GM19043 (cell line): ENCODE measurements around the gene SDK1.

Source experiments
- ATAC-seq: cut with Tn5 transposase; IDR thresholded peaks from one replicate; pipeline ENCODE4 v1.9.1; 2021; ENCODE audit warnings: low read depth; ENCODE audit not compliant: unreplicated experiment

The SDK1 gene

DNA sequence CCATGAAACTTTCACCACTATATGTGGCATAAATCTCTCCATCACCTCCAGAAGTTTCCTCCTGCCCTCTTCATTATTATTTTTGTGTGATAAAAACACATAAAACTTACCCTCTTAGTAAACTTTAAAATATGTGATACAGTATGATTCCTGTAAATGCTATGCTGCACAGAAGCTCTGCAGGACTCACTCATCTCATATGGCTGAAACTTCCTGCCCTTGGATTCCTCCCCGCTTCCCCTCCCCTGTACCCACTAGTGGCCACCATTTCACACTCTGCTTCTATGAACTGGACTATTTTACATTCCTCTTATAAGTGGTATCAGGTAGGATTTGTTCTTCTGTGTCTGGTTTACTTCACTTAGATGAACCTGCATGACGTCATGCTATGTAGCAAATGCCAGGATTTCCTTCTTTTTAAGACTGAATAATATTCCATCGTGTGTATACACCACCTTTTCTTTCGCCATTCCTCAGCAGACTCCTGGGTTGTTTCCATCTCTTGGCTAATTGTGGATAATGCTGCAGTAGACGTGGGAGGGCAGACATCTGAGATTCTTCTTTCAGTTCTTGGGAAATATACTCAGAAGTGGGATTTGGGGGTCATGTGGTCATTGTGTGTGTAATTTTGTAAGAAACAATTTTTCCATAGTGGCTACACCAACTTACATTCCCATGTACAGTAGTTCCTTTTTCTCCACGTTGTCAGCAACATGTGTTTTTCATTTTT, 335.2 kb downstream of the SDK1 start:
- ATAC-seq: no peak

DNA sequence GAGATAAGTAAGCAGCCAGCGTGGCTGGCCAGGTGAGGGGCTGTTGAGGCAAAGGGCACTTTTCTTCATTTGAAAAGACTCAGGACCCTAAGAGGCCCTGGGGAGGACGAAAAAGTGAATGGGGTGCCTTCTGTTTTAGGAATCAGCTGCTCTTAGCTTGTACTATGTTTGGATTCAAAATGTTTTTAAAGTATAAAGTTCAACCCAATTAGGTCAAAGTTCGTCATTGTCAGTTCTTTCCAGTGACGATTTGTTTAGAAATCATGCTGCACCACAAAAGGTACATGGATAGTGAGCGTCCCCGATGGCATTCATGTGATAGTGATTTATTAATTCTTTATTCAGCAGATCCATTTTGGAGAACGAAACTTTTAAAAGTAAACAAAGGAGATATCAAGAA, 338.2 kb downstream of the SDK1 start:
- no peak for ATAC-seq

DNA sequence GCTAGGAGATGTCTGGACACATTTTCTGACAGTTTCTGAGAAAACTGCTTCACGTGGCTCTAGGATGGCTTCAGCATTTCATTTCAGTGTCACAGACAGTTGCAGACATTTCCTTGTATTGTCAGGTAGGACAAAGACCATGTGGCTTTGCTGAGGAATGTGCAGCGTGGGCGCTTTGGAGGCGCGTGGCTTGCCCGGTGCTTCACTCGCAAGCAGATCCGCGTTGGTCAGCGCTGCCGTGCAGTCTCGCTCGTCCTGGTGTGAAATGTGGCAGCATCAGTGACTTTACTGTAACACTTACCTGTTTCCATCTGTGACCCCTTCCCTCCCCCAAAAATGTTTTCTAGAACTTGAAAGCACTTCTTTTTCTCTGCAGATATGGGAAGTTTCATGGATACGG, 340.5 kb downstream of the SDK1 start:
- ATAC-seq: no peak

DNA sequence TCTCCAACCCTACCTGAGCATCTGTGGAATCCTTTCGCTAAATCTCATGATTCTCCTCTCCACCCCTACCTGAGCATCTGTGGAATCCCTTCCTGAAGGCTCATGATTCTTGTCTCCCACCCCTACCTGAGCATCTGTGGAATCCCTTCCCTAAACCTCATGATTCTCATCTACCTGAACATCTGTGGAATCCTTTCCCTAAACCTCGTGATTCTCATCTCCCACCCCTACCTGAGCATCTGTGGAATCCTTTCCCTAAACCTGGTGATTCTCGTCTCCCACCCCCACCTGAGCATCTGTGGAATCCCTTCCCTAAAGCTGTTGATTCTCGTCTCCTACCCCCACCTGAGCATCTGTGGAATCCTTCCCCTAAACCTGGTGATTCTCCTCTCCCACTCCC, 342.0 kb downstream of the SDK1 start:
- no peak for ATAC-seq

DNA sequence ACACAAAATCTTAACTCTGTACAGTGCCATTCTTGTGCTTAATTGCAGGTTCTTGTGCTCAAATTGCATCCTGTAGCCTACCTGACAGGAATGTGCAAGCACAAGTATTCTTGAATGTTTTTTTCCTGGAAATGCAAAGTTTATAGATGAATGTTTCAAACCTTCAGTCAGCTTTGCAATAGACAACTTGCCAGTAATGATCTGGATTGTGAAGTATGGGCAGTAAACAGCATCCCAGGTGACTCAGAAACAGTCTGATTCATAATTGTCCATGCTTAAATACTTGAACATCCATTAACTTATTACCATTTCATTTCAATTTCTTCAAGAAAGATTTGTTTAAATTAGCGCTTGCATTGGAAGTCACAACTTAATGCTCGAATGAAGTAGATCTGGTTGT, 347.2 kb downstream of the SDK1 start:
- no peak for ATAC-seq

DNA sequence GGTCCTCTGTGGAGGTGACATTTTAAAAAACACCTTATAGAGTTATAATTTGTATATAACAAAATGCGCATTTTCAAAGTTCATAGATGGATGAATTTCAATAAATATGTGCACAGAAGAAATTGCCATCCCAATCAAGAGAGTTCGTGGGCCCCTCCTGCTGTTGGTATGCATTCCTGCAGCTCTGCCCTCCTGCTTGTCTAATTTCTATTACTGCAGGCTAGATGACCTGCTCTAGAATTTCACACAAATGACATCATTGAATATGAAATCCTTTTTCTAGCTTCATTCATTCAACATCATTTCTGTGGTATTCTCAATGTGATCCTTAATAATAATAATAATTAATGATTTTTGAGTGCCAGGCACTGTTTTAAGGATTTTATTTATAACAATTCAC, 348.2 kb downstream of the SDK1 start:
- ATAC-seq: no peak

DNA sequence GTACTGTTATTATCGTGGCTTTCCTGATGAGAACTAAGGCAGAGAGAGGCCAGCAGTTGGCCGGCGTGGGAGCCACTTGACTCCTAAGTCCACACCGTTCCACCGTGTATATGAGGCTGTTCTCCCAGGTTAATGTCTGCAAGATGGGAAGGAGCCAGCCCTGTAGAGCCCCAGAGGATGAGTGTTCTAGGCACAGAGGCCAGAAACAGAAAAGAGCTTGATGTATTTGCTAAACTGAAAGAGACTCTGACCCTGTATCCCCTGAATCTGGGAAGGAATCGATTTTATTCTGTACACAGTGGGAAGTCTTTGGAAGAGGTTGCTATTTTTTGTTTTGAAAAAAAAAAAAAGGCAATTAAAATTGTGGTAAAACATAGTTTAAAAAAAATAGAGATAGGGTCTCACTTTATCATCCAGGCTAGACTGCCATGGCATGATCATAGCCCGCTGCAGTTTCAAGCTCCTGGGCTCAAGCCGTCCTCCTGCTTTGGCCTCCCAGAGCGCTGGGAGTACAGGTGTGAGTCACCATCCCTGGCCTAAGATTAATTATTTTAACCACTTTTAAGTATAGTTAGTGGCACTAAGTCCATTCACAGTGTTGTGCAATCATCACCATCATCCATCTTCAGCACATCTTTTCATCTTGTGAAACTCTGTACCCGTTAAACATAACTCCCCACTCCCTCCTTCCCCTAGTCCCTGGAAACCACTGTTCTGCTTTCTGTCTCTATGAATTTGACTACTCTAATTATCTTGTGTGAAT, 348.8 kb downstream of the SDK1 start:
- no peak for ATAC-seq

DNA sequence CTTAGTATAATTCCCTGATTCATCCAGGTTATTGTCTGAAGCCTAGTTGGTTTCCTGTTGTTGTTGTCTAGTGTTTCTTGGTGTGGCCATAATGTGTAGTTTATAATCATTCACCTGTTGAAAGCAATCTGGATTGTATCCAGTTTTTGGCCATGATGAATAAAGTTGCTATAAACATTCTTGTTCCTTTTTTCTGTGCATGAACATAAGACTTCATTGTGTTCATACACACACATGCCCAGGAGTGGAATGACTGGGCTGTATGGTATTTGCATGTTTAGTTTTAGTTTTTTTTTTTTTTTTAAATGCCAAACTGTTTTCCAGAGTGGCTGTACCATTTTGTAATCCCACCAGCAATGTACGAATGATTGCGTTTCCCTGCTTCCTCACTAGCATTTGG, 349.8 kb downstream of the SDK1 start:
- no peak for ATAC-seq

DNA sequence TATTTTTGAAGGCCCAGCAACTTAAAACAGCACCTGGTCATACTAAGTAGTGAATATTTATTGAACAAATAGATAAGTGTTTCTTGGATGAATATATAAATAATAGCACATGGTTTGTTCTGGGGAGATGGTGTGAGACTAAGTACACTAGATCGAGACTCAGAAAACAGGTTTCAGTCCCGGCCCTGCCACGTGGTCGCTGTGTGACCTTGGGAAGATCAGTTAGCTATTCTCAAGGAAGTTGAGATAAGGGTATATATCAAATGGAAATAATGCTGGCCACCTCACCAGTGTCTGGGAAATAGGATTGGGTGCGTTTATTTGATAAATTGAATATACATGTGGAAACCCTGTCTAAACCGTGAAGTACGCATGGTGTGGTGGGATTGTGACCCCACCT, 354.6 kb downstream of the SDK1 start:
- ATAC-seq: no peak

DNA sequence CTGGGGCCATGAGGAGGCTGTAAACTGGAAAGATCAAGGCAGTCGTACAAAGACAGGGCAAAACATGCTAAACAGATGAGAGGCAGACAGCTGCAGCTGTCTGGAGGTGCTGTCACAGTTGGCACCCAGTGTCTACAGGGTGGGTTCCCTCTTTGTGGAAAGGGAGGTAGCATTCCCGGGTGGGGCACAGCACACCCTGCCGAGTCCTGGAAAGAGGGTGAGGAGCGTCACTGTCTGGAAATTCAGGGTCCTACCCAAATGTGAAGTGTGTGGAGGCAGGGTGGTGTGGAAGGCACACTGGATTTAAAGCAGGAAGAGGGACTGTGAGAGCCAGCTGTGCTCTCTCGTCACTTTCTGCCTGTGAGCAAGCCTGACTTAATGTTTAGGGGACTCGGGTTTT, 356.2 kb downstream of the SDK1 start:
- ATAC-seq: no peak

DNA sequence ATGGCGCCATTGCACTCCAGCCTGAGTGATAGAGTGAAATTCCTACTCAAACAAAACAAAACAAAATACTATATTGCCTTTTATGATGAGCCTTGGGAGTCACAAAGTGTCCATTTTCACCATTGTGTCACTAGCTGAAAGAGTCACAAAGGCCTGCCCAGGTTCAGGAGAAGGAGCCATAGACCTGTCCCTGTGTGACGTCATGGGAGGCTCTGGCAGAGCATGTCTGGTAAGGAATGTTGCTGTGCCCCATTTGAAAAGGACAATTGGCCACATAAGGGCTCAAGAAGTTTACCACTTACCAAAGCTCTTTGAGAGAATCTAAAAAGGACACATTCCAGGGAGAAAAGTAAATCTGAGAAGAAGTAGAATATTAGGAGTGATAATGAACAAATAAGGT, 367.7 kb downstream of the SDK1 start:
- no peak for ATAC-seq

DNA sequence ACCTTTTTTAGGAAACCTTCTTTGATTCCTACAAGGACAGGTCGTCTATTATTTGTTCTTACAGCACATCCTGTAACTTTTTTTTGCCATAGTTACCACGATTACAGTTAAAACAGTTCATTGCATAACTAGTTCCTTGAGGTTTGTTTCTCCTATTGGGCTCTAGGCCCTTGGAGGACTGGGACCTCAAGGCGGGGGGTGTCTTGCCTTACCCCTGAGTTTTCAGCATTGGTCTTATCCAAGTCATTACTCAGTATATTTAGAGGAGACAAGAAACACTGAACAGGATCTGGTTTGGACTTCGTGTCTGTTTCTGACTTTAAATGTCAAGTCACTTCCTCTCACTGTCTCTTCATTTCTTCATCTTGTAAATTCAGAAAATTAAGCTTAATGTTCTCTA, 369.8 kb downstream of the SDK1 start:
- ATAC-seq: no peak

DNA sequence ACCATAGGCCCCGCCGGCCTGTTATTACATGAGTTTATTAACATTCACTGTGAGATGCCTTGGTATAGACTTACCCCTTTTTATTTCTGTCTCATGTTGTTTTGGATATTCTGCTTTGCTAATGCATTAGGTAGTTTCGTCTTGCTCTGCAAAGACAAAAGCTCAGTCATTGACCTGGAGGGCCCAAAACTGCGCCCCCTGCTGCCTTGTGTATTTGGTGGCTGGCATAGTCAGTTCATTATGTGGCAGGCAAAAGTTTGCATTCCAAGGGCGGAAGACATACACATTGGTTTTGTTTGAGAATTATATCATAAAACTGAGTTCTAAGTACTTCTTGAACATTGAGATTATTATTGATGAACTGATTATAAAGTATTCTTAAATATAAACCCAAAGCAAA, 372.5 kb downstream of the SDK1 start:
- ATAC-seq: no peak

DNA sequence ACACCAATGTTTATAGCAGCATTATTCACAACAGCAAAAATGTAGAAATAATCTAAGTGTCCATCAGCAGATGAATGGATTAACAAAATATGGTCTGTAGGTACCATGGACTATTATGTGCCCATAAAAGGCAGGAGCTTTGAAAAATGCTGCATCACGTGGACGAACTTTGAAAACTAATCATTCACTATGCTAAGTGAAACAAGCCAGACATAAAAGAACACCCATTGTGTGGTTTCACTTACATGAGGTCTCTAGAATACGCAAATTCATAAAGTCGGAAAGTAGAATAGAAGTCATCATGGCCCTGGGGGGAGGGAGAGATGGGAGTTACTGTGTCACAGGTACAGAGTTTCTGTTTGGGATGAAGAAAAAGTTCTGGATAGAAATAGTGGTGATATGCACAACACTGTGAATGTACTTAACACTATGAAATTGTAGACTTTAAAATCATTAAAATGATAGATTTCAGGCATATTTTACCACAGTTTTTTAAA, 377.3 kb downstream of the SDK1 start:
- no peak for ATAC-seq

DNA sequence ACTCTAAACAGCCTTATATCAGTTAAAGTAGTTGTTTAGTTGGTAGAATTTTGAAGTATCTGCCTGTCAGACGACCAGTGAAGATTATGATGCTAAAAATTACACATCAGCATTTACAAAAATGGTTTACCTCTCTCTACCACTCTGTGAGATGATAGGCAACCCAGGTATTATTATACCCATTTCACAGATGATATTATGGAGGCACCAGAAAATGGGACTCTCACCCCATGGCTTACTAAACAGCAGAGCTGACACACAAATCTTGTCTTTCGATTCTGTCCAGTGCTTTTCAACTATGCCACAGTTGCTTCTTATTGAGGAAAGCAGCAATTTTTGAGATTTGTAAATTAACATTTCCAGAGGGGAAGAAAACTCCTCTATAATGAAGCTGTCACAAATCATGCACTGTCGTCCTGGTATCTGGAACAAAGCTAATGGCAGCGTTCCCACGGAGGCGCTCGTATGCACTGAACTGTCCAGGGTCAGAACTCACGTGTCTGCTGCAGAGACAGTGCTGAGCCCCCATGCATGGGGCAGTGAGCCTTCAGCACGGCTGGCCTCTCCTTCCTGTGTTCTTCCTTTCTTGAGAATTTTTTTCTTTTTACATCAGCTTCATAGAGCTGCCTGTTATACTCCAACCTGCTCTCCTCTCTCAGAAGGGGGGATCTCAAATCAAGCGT, 381.1 kb downstream of the SDK1 start:
- ATAC-seq: no peak

DNA sequence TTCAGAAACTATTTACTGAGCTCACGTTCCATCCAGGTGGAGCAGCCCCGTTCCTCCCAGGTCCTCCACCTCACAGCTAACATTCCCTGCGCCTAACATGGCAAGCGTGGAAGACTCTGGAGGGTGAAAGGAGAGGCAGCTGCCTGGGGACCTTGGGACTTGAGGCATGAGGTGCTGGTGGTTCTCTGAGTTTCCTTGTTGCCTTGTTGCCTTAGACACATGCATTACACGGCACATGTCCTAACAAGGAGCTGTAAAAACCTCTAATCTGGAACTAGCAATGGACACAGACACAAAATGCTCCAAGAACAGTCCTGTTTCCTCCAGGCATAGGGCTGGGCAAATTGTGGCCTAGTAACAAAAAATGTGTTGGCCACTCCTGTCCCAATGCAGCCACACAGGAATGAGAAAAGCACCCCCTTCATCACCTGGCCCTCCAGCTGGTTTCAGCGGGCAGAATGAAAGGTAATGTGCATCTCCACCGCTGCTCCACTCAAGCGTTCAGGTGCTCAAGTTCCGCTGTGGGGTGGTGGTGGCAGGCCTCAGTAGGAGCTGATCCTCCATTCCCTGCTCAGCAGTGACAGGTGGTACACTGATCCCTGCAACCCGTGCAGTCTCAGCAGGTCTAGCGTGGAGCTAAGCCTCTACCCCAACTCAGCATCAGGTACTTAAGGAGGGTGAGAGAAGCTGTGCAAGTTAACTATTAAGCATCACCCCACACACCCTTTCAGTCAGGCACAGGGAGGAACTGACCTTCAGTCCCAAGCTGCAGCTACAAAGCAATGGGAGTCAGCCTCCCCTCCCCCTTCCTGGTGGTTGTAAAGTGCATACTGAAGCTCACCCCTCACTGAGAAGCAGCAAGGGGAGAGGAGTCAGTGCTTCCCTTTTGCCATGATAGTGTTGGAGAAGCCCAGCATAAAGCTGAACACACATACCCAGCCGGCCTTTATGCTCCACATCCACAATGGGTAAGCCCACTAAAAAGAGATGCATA, 382.8 kb downstream of the SDK1 start:
- ATAC-seq: no peak

DNA sequence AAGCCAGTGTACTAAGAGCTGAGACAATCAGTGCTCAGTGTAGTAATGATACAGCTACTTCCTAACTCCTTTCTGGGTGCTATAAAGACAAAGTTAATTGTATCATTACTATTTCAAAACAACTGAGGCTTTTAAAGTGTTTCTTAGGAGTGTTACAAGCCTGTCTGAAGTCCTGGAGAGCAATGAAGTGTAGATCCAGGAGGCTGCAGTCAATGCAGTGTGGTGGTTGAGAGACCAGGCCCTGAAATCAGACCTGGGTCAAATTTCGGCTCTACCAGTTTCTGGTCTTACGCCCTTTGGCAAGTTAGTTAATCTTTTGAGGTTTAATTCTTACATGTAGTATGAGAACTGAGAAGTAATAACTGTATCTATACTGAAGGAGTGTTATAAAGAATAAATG, 387.0 kb downstream of the SDK1 start:
- ATAC-seq: no peak

DNA sequence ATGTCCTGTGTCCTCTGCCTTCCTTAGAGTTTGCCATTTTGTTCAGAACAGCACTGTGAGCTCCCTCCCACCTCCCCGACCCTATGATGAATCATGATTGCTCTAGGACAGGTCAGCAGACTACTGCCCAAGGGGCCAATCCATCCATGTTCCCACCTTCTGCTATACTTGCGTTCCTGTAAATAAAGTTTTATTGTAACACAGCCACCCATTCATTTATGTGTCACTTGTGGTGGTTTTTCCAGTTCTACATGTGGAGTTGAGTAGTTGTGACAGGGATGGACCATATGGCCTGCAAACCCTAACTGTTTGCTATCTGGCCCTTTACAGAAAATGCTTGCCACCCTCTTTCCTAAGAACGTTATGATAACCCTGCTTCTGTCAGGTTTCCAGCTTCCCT, 387.8 kb downstream of the SDK1 start:
- no peak for ATAC-seq

DNA sequence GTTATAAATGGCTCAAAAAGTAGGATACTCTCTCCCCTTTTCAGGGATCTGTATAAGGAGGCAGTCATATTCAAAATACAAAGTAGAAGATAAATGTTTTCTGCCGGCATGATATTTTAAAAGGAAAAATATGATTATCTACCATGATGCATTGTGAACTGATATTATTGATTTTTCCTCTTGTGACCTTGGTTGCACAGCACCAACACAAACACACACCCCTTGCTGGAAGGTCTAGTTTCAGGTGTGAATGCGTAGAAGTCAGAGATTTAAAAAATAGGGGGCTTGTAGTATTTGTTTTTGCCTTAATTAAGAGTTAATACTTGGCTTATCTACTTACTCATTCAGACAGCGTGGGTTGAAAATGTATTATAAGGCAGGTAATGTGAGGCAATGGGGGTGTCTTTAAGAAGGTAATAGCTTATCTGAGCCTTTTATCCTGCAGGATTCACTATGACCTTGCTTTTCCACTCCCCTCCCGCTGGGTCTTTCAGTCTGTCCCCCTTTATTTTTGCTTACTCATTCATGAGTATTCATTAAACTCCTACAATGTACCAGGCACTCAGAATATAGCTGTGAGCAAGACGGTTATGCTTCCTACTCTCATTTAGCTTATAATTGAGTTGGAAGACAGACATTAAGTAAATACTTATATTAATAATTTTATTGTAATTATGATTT, 390.6 kb downstream of the SDK1 start:
- ATAC-seq: no peak

DNA sequence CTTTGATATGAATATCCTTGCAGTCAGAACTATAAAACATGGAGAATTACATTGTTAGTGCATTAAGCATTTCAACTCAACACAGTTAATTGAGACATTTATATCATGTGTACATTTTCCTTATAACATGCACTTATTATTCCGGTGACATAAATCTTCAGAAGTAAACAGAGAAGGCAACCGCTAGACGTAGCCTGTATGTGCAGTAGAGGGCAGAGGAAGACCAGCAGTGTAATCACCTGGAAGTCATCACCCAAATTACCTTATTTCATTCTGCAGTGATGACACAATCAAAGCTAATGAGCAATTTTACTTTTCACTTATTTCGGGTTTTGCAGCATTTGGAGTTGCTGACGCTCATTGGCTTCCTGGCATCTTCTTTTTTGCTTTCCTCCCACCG, 394.6 kb downstream of the SDK1 start:
- ATAC-seq: no peak
